SK-N-SH (cell line): ENCODE data around the gene CD96. TPM values are rescaled to one million over a fixed set of nuclear protein-coding genes. Genes with fewer than 3 reads are reported as not detected.
"Not testable (repeated sequence)": the region's sequence is repeated elsewhere in the genome, so short reads cannot be mapped to it uniquely, and the experiment has no call there.

ENCODE experiments used
- CTCF ChIA-PET: fragments of 300-600, 350-600 bp; formaldehyde crosslinking; extraction: SDS; loops from one replicate; lab custom pipeline; 2021; lab: Yijun Ruan, JAX
- POLR2A ChIA-PET: fragments of 350-600 bp; sonication (Branson Sonifier 250); formaldehyde crosslinking; extraction: SDS; loops from one replicate; lab custom pipeline; 2020; ENCODE audit warnings: antibody characterized with exemption, inconsistent platforms; lab: Yijun Ruan, JAX
- DNase-seq: peaks from one replicate; pipeline ENCODE4 v3.0.0; 2012
- H2AFZ ChIP-seq: fragments of 200-600 bp; sonication (generic); 2 replicates; pipeline ENCODE4 v1.8.1; 2016; ENCODE audit warnings: antibody characterized with exemption, mild to moderate bottlenecking, low read depth
- H3F3A ChIP-seq: fragments of 200-600 bp; sonication (generic); replicated peaks from 2 replicates; pipeline ENCODE3; 2016; ENCODE audit warnings: antibody characterized with exemption, mild to moderate bottlenecking; ENCODE audit not compliant: insufficient read depth
- H3K27ac ChIP-seq, 2 experiments: fragments of 200-500 bp in 1 of 2; fragments of 200-600 bp in 1 of 2; sonication (Bioruptor generic) in 1 of 2; sonication (generic), shearing (Covaris generic) in 1 of 2; 2 replicates each; pipeline versions ENCODE4 v1.5.1 to v1.6.1; 2014 to 2016; ENCODE audit warnings: low read depth in 2 of 2, inconsistent platforms in 1 of 2, low read length in 1 of 2, mild to moderate bottlenecking in 1 of 2, mixed read lengths in 1 of 2
- H3K27me3 ChIP-seq: fragments of 200-600 bp; sonication (generic), shearing (Covaris generic); 2 replicates; pipeline ENCODE4 v1.6.1; 2016; ENCODE audit warnings: mixed run types; ENCODE audit not compliant: insufficient read depth
- H3K36me3 ChIP-seq, 2 experiments: fragments of 200-500 bp in 1 of 2; fragments of 200-600 bp in 1 of 2; sonication (Bioruptor generic) in 1 of 2; sonication (generic) in 1 of 2; replicated peaks in 1 of 2; 2 replicates each; pipeline versions ENCODE3 to v1.5.1; 2014 to 2016; ENCODE audit warnings: low read length in 1 of 2, mild to moderate bottlenecking in 1 of 2; ENCODE audit not compliant: insufficient read depth in 2 of 2, control insufficient read depth in 1 of 2
- H3K4me1 ChIP-seq, 2 experiments: fragments of 200-500 bp in 1 of 2; fragments of 200-600 bp in 1 of 2; sonication (Bioruptor generic) in 1 of 2; sonication (generic), shearing (Covaris generic) in 1 of 2; 2 replicates each; pipeline versions ENCODE4 v1.5.1 to v1.6.1; 2014 to 2016; ENCODE audit warnings: low read depth in 1 of 2, low read length in 1 of 2, mixed run types in 1 of 2; ENCODE audit not compliant: insufficient read depth in 2 of 2, control insufficient read depth in 1 of 2
- H3K4me2 ChIP-seq: fragments of 200-600 bp; sonication (generic), shearing (Covaris generic); 2 replicates; pipeline ENCODE4 v1.6.1; 2017; ENCODE audit warnings: mixed run types
- H3K4me3 ChIP-seq, 2 experiments: fragments of 200-500 bp in 1 of 2; fragments of 200-600 bp in 1 of 2; sonication (Bioruptor generic) in 1 of 2; sonication (generic), shearing (Covaris generic) in 1 of 2; 2 replicates each; pipeline versions ENCODE4 v1.5.1 to v1.8.1; 2014 to 2016; ENCODE audit warnings: low read depth in 2 of 2, inconsistent platforms in 1 of 2, low read length in 1 of 2, mild to moderate bottlenecking in 1 of 2, mixed read lengths in 1 of 2, moderate library complexity in 1 of 2
- H3K79me2 ChIP-seq: fragments of 200-600 bp; sonication (generic); 2 replicates; pipeline ENCODE4 v1.8.1; 2017; ENCODE audit warnings: mild to moderate bottlenecking; ENCODE audit not compliant: insufficient read depth
- H3K9ac ChIP-seq: fragments of 200-600 bp; sonication (generic); 2 replicates; pipeline ENCODE4 v1.6.1; 2017; ENCODE audit warnings: mixed run types
- H3K9me2 ChIP-seq: fragments of 200-600 bp; sonication (generic); 2 replicates; pipeline ENCODE4 v1.6.1; 2017; ENCODE audit warnings: mixed run types
- H3K9me3 ChIP-seq: fragments of 200-600 bp; sonication (generic); 2 replicates; pipeline ENCODE4 v1.6.1; 2017; ENCODE audit warnings: mixed run types, mild to moderate bottlenecking, moderate library complexity
- H4K20me1 ChIP-seq: fragments of 200-600 bp; sonication (generic); 2 replicates; pipeline ENCODE4 v1.6.1; 2017; ENCODE audit warnings: mild to moderate bottlenecking, mixed run types; ENCODE audit not compliant: insufficient read depth
- EP300 ChIP-seq, 2 experiments: IDR thresholded peaks; 2 replicates each; pipeline versions ENCODE4 v1.4.0 to v1.6.1; 2012; ENCODE audit warnings: borderline replicate concordance in 1 of 2, low read depth in 1 of 2, low read length in 1 of 2
- EZH2phosphoT487 ChIP-seq: fragments of 200-600 bp; sonication (generic); IDR thresholded peaks from 2 replicates; pipeline ENCODE4 v1.6.1; 2017; ENCODE audit warnings: low read depth, mixed run types, mild to moderate bottlenecking, antibody characterized with exemption, moderate library complexity, borderline replicate concordance
- FOSL2 ChIP-seq: IDR thresholded peaks from 2 replicates; pipeline ENCODE4 v1.4.0; 2012; ENCODE audit warnings: low read depth, mild to moderate bottlenecking, moderate library complexity, borderline replicate concordance
- FOXJ3 ChIP-seq: sonication (generic); formaldehyde crosslinking; IDR thresholded peaks from 2 replicates; pipeline ENCODE4 v1.5.1; 2020; ENCODE audit warnings: mild to moderate bottlenecking, missing genetic modification reagents
- GABPA ChIP-seq: IDR thresholded peaks from 2 replicates; pipeline ENCODE4 v1.4.0; 2012; ENCODE audit warnings: low read depth, mild to moderate bottlenecking
- GATA2 ChIP-seq: sonication (generic); formaldehyde crosslinking; IDR thresholded peaks from 2 replicates; pipeline ENCODE4 v1.5.0; 2020; ENCODE audit warnings: mild to moderate bottlenecking, missing genetic modification reagents
- JUND ChIP-seq: IDR thresholded peaks from 2 replicates; pipeline ENCODE4 v1.4.0; 2012
- MEF2A ChIP-seq: IDR thresholded peaks from 2 replicates; pipeline ENCODE4 v1.4.0; 2012; ENCODE audit warnings: low read depth, borderline replicate concordance
- MXI1 ChIP-seq: IDR thresholded peaks from 2 replicates; pipeline ENCODE4 v1.6.1; 2012; ENCODE audit warnings: mild to moderate bottlenecking, low read depth, low read length, improper control_type of control experiment
- NFIC ChIP-seq: IDR thresholded peaks from 2 replicates; pipeline ENCODE4 v1.4.0; 2012; ENCODE audit warnings: borderline replicate concordance
- POLR2AphosphoS5 ChIP-seq: IDR thresholded peaks from 2 replicates; pipeline ENCODE4 v1.6.1; 2012; ENCODE audit warnings: low read depth, low read length
- RAD21 ChIP-seq: IDR thresholded peaks from 2 replicates; pipeline ENCODE4 v1.6.1; 2012; ENCODE audit warnings: mild to moderate bottlenecking, low read length
- RFX5 ChIP-seq: IDR thresholded peaks from 2 replicates; pipeline ENCODE4 v1.6.1; 2012; ENCODE audit warnings: mild to moderate bottlenecking, improper control_type of control experiment, low read length
- RXRA ChIP-seq: IDR thresholded peaks from 2 replicates; pipeline ENCODE4 v1.4.0; 2012; ENCODE audit warnings: low read depth, mild to moderate bottlenecking, borderline replicate concordance
- SMC3 ChIP-seq: IDR thresholded peaks from 2 replicates; pipeline ENCODE4 v1.6.1; 2012; ENCODE audit warnings: low read depth, low read length, improper control_type of control experiment
- TCF12 ChIP-seq: IDR thresholded peaks from 2 replicates; pipeline ENCODE4 v1.4.0; 2012
- WGBS: methylation state at CpG from one replicate; pipeline ENCODE4 v1.1.6; 2017; ENCODE audit warnings: low lambda C conversion rate; 5-methylcytosine and 5-hydroxymethylcytosine counted together
- polyA plus RNA-seq, 3 experiments: library from polyadenylated mRNA; depleted of rRNA; stranded (reverse); fragments of >200 nt; gene quantifications; 2 replicates each; pipeline ENCODE4 v1.2.3, GENCODE V29; 2012
- TF ChIP-seq, protein P1 (sequence below): IDR thresholded peaks from 2 replicates; pipeline ENCODE4; 2012
- TF ChIP-seq, protein P2 (sequence below): IDR thresholded peaks from 2 replicates; pipeline ENCODE4 v1.4.0; 2012; ENCODE audit warnings: low read depth, borderline replicate concordance
- TF ChIP-seq, protein P3 (sequence below): fragments of 150-350 bp; IDR thresholded peaks from 2 replicates; pipeline ENCODE4 v1.6.1; 2017; ENCODE audit warnings: antibody characterized with exemption, low read length, low read depth, borderline replicate concordance

The CD96 gene
- polyA plus RNA-seq, 1 of the 3 experiments (the other 2 are of a cell fraction): 0.02 TPM

DNA sequence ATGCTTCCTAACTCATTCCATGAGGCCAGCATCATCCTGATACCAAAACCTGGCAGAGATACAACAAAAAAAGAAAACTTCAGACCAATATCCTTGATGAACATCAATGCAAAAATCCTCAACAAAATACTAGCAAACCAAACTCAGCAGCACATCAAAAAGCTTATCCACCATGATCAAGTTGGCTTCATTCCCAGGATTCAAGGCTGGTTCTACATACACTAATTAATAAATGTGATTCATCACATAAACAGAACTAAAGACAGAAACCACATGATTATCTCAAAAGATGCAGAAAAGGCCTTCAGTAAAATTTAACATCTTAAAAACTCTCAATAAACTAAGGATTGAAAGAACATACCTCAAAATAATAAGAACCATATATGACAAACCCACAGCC, 88.6 kb downstream of the CD96 start:
- H3K4me2 ChIP-seq: peak overlapping the region; percentile 53
- H3K4me3 ChIP-seq, H3K27me3 ChIP-seq, H3K4me1 ChIP-seq, H3K79me2 ChIP-seq, H3K9me3 ChIP-seq, H3K9me2 ChIP-seq, POLR2A ChIA-PET, H4K20me1 ChIP-seq, H3K36me3 ChIP-seq, DNase-seq, H3K9ac ChIP-seq, H2AFZ ChIP-seq: not testable (repeated sequence)
- CTCF ChIA-PET: interaction anchor here (0.8 kb wide), 1 partner anchor 8 kb away, joined by 3 read pairs; no protein-coding TSS in a partner anchor
- peaks cover 33% of the 10 kb centered on the region for H3F3A ChIP-seq
- peak overlapping the region in 1 of 2 experiments; percentile 66; a peak in 1 of 4 replicates for H3K27ac ChIP-seq
- TF ChIP-seq, protein P1, sequence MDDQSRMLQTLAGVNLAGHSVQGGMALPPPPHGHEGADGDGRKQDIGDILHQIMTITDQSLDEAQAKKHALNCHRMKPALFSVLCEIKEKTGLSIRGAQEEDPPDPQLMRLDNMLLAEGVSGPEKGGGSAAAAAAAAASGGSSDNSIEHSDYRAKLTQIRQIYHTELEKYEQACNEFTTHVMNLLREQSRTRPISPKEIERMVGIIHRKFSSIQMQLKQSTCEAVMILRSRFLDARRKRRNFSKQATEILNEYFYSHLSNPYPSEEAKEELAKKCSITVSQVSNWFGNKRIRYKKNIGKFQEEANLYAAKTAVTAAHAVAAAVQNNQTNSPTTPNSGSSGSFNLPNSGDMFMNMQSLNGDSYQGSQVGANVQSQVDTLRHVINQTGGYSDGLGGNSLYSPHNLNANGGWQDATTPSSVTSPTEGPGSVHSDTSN: peak; percentile 38; the same call in 1 of the 2 replicates
- TF ChIP-seq FOSL2 (peak; percentile 24; the same call in 1 of the 2 replicates), JUND (peak; percentile 65), EP300 (IDR thresholded peaks at IDR 0.05; ENCODE audit: borderline replicate concordance in 1 of 2, low read depth in 1 of 2, low read length in 1 of 2) (peak in 1 of 2 experiments; percentile 22; a peak in 1 of 4 replicates), TCF12 (peak; percentile 40; the same call in 1 of the 2 replicates), NFIC (peak; percentile 80)

GRCh38 chr3:111635403-111635802, 93.4 kb downstream of the CD96 start:
- Histone ChIP-seq H3K36me3 (no peaks in the 10 kb centered on the region), H3K27me3 (no peaks in the 10 kb centered on the region), H2AFZ (no peak overlapping the region), H3K9me3 (no peaks in the 10 kb centered on the region), H3K4me1 (no peaks in the 10 kb centered on the region; a peak in 1 of 4 replicates), H3K4me2 (no peak overlapping the region), H3K9me2 (no peaks in the 10 kb centered on the region), H4K20me1 (no peaks in the 10 kb centered on the region), H3K9ac (no peak overlapping the region), H3K79me2 (no peaks in the 10 kb centered on the region), H3F3A (peaks cover 14% of the 10 kb centered on the region), H3K27ac (no peak overlapping the region), H3K4me3 (no peak overlapping the region)
- WGBS: 58% methylated on average over 2 of the region's 2 CpGs
- DNase-seq: no peak
- no peak for TF ChIP-seq RXRA
- no peak for TF ChIP-seq RAD21
- TF ChIP-seq SMC3: no peak
- TF ChIP-seq POLR2AphosphoS5: no peak
- no peak for TF ChIP-seq MEF2A
- ChIA-PET CTCF (no interaction called here), POLR2A (no interaction called here)

DNA sequence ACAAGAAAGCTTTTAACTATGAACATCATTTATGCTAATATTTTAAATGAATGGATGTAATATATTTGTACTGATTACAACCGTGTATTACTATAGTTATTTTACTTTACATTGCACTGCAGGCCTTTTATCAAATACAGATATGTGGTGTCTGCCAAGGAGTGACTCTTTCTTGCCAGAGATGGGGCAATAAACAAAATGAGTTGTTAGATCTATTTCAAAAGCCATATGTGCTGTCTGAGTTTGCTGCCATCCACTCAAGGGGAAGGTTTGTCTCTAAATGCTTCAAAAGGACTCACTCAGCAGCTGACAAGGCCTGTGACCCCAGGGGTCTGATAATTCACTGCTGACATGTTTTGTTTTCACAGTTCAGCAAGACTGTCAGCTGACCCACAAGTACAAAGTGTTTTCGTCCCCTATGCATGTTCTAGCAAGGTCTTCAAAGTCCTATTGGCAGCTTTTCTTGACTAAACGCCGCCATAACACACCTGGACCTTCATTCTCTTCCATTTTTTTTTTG, 94.4 kb downstream of the CD96 start:
- no peaks in the 10 kb centered on the region for H3K9me3 ChIP-seq
- no peaks in the 10 kb centered on the region for H3K9me2 ChIP-seq
- no peak overlapping the region for H2AFZ ChIP-seq
- no peak overlapping the region for H3K4me2 ChIP-seq
- H3K27ac ChIP-seq: no peak overlapping the region
- H3K4me3 ChIP-seq: no peak overlapping the region
- no peak overlapping the region for H3K9ac ChIP-seq
- H4K20me1 ChIP-seq: no peaks in the 10 kb centered on the region
- no peaks in the 10 kb centered on the region for H3K79me2 ChIP-seq
- no peaks in the 10 kb centered on the region for H3K4me1 ChIP-seq
- H3K27me3 ChIP-seq: no peaks in the 10 kb centered on the region
- H3F3A ChIP-seq: peaks cover 4% of the 10 kb centered on the region
- ChIA-PET POLR2A (no interaction called here), CTCF (no interaction called here)
- no peaks in the 10 kb centered on the region for H3K36me3 ChIP-seq
- DNase-seq: no peak
- 79% methylated on average over 4 of the region's 4 CpGs for WGBS
- TF ChIP-seq, protein P2, sequence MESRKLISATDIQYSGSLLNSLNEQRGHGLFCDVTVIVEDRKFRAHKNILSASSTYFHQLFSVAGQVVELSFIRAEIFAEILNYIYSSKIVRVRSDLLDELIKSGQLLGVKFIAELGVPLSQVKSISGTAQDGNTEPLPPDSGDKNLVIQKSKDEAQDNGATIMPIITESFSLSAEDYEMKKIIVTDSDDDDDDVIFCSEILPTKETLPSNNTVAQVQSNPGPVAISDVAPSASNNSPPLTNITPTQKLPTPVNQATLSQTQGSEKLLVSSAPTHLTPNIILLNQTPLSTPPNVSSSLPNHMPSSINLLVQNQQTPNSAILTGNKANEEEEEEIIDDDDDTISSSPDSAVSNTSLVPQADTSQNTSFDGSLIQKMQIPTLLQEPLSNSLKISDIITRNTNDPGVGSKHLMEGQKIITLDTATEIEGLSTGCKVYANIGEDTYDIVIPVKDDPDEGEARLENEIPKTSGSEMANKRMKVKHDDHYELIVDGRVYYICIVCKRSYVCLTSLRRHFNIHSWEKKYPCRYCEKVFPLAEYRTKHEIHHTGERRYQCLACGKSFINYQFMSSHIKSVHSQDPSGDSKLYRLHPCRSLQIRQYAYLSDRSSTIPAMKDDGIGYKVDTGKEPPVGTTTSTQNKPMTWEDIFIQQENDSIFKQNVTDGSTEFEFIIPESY: no peak
- TF ChIP-seq TCF12 (no peak), EZH2phosphoT487 (no peak), GABPA (no peak), MXI1 (no peak), GATA2 (no peak), FOXJ3 (CRISPR knock-in tag) (no peak), POLR2AphosphoS5 (no peak), MEF2A (no peak), EP300 (IDR thresholded peaks at IDR 0.05; ENCODE audit: borderline replicate concordance in 1 of 2, low read depth in 1 of 2, low read length in 1 of 2) (no peak), JUND (no peak), RFX5 (no peak)
- TF ChIP-seq, protein P3, sequence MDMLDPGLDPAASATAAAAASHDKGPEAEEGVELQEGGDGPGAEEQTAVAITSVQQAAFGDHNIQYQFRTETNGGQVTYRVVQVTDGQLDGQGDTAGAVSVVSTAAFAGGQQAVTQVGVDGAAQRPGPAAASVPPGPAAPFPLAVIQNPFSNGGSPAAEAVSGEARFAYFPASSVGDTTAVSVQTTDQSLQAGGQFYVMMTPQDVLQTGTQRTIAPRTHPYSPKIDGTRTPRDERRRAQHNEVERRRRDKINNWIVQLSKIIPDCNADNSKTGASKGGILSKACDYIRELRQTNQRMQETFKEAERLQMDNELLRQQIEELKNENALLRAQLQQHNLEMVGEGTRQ: no peak
